SK-N-SH (cell line): Measurements from ENCODE around the gene AMIGO1. TPM values are rescaled to one million over a fixed set of nuclear protein-coding genes. Genes with fewer than 3 reads are reported as not detected.

Source experiments
- CTCF ChIA-PET: fragments of 300-600, 350-600 bp; formaldehyde crosslinking; extraction: SDS; loops from one replicate; lab custom pipeline; 2021; lab: Yijun Ruan, JAX
- POLR2A ChIA-PET: fragments of 350-600 bp; sonication (Branson Sonifier 250); formaldehyde crosslinking; extraction: SDS; loops from one replicate; lab custom pipeline; 2020; ENCODE audit warnings: antibody characterized with exemption, inconsistent platforms; lab: Yijun Ruan, JAX
- DNase-seq: peaks from one replicate; pipeline ENCODE4 v3.0.0; 2012
- H2AFZ ChIP-seq: fragments of 200-600 bp; sonication (generic); 2 replicates; pipeline ENCODE4 v1.8.1; 2016; ENCODE audit warnings: antibody characterized with exemption, mild to moderate bottlenecking, low read depth
- H3F3A ChIP-seq: fragments of 200-600 bp; sonication (generic); replicated peaks from 2 replicates; pipeline ENCODE3; 2016; ENCODE audit warnings: antibody characterized with exemption, mild to moderate bottlenecking; ENCODE audit not compliant: insufficient read depth
- H3K27ac ChIP-seq, 2 experiments: fragments of 200-500 bp in 1 of 2; fragments of 200-600 bp in 1 of 2; sonication (Bioruptor generic) in 1 of 2; sonication (generic), shearing (Covaris generic) in 1 of 2; 2 replicates each; pipeline versions ENCODE4 v1.5.1 to v1.6.1; 2014 to 2016; ENCODE audit warnings: low read depth in 2 of 2, inconsistent platforms in 1 of 2, low read length in 1 of 2, mild to moderate bottlenecking in 1 of 2, mixed read lengths in 1 of 2
- H3K27me3 ChIP-seq: fragments of 200-600 bp; sonication (generic), shearing (Covaris generic); 2 replicates; pipeline ENCODE4 v1.6.1; 2016; ENCODE audit warnings: mixed run types; ENCODE audit not compliant: insufficient read depth
- H3K36me3 ChIP-seq, 2 experiments: fragments of 200-500 bp in 1 of 2; fragments of 200-600 bp in 1 of 2; sonication (Bioruptor generic) in 1 of 2; sonication (generic) in 1 of 2; replicated peaks in 1 of 2; 2 replicates each; pipeline versions ENCODE3 to v1.5.1; 2014 to 2016; ENCODE audit warnings: low read length in 1 of 2, mild to moderate bottlenecking in 1 of 2; ENCODE audit not compliant: insufficient read depth in 2 of 2, control insufficient read depth in 1 of 2
- H3K4me1 ChIP-seq, 2 experiments: fragments of 200-500 bp in 1 of 2; fragments of 200-600 bp in 1 of 2; sonication (Bioruptor generic) in 1 of 2; sonication (generic), shearing (Covaris generic) in 1 of 2; 2 replicates each; pipeline versions ENCODE4 v1.5.1 to v1.6.1; 2014 to 2016; ENCODE audit warnings: low read depth in 1 of 2, low read length in 1 of 2, mixed run types in 1 of 2; ENCODE audit not compliant: insufficient read depth in 2 of 2, control insufficient read depth in 1 of 2
- H3K4me2 ChIP-seq: fragments of 200-600 bp; sonication (generic), shearing (Covaris generic); 2 replicates; pipeline ENCODE4 v1.6.1; 2017; ENCODE audit warnings: mixed run types
- H3K4me3 ChIP-seq, 2 experiments: fragments of 200-500 bp in 1 of 2; fragments of 200-600 bp in 1 of 2; sonication (Bioruptor generic) in 1 of 2; sonication (generic), shearing (Covaris generic) in 1 of 2; 2 replicates each; pipeline versions ENCODE4 v1.5.1 to v1.8.1; 2014 to 2016; ENCODE audit warnings: low read depth in 2 of 2, inconsistent platforms in 1 of 2, low read length in 1 of 2, mild to moderate bottlenecking in 1 of 2, mixed read lengths in 1 of 2, moderate library complexity in 1 of 2
- H3K79me2 ChIP-seq: fragments of 200-600 bp; sonication (generic); 2 replicates; pipeline ENCODE4 v1.8.1; 2017; ENCODE audit warnings: mild to moderate bottlenecking; ENCODE audit not compliant: insufficient read depth
- H3K9ac ChIP-seq: fragments of 200-600 bp; sonication (generic); 2 replicates; pipeline ENCODE4 v1.6.1; 2017; ENCODE audit warnings: mixed run types
- H3K9me2 ChIP-seq: fragments of 200-600 bp; sonication (generic); 2 replicates; pipeline ENCODE4 v1.6.1; 2017; ENCODE audit warnings: mixed run types
- H3K9me3 ChIP-seq: fragments of 200-600 bp; sonication (generic); 2 replicates; pipeline ENCODE4 v1.6.1; 2017; ENCODE audit warnings: mixed run types, mild to moderate bottlenecking, moderate library complexity
- H4K20me1 ChIP-seq: fragments of 200-600 bp; sonication (generic); 2 replicates; pipeline ENCODE4 v1.6.1; 2017; ENCODE audit warnings: mild to moderate bottlenecking, mixed run types; ENCODE audit not compliant: insufficient read depth
- EP300 ChIP-seq, 2 experiments: IDR thresholded peaks; 2 replicates each; pipeline versions ENCODE4 v1.4.0 to v1.6.1; 2012; ENCODE audit warnings: borderline replicate concordance in 1 of 2, low read depth in 1 of 2, low read length in 1 of 2
- FOSL2 ChIP-seq: IDR thresholded peaks from 2 replicates; pipeline ENCODE4 v1.4.0; 2012; ENCODE audit warnings: low read depth, mild to moderate bottlenecking, moderate library complexity, borderline replicate concordance
- MXI1 ChIP-seq: IDR thresholded peaks from 2 replicates; pipeline ENCODE4 v1.6.1; 2012; ENCODE audit warnings: mild to moderate bottlenecking, low read depth, low read length, improper control_type of control experiment
- NFIC ChIP-seq: IDR thresholded peaks from 2 replicates; pipeline ENCODE4 v1.4.0; 2012; ENCODE audit warnings: borderline replicate concordance
- POLR2AphosphoS5 ChIP-seq: IDR thresholded peaks from 2 replicates; pipeline ENCODE4 v1.6.1; 2012; ENCODE audit warnings: low read depth, low read length
- RCOR1 ChIP-seq: fragments of 150-350 bp; IDR thresholded peaks from 2 replicates; pipeline ENCODE4 v1.6.1; 2017; ENCODE audit warnings: antibody characterized with exemption, low read length
- WGBS: methylation state at CpG from one replicate; pipeline ENCODE4 v1.1.6; 2017; ENCODE audit warnings: low lambda C conversion rate; 5-methylcytosine and 5-hydroxymethylcytosine counted together
- polyA plus RNA-seq, 3 experiments: library from polyadenylated mRNA; depleted of rRNA; stranded (reverse); fragments of >200 nt; gene quantifications; 2 replicates each; pipeline ENCODE4 v1.2.3, GENCODE V29; 2012
- TF ChIP-seq, protein P1 (sequence below): IDR thresholded peaks from 2 replicates; pipeline ENCODE4; 2012

Gene AMIGO1
- polyA plus RNA-seq, 1 of the 3 experiments (the other 2 are of a cell fraction) = 0.95 TPM

DNA sequence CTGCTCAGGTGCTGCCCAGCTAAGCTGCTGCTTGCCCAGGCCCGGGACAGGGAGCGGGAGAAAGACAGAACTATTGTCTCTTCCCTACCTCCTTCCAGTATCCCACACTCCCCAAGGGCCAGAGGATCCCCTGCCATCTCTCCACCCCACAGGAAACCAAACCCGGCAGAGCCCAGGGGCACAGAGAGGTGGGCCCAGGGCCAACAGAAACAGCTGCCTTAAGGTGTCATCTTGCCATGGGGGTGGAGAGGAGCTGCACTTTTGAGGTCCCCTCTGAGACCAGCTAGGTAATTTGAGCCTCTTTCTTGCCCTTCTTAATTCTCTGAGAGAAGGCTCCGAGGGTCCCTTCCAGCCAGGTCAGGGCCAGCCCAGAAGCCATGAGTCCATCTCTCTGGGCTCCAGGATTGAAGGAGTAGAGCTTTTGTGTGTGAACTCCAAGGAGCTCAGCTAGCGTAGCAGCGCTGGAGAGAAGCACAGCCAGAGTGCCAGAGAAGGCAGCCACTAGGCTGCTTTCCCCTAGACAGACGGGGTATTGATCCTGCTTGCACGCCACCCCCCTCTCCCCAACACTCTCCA lies 20.4 kb upstream of the AMIGO1 start:
- H3K9me3 ChIP-seq = no peaks in the 10 kb centered on the region
- H3K9ac ChIP-seq = no peak overlapping the region
- H2AFZ ChIP-seq = no peak overlapping the region
- no peaks in the 10 kb centered on the region for H3K9me2 ChIP-seq
- H3F3A ChIP-seq = no peaks in the 10 kb centered on the region
- ChIA-PET CTCF (interaction anchor here (1.6 to 26.3 kb wide), 7 partner anchors 16 to 266 kb away, joined by 4 to 1710 read pairs (median 7); partner anchors contain the start of genes AMIGO1, ATXN7L2 and CYB561D1), POLR2A (interaction anchor here (0.7 to 2.2 kb wide), 7 partner anchors 19 to 46 kb away, joined by 3 to 13 read pairs (median 6); partner anchors contain the start of genes ATXN7L2, CYB561D1 and GNAI3)
- H4K20me1 ChIP-seq = no peaks in the 10 kb centered on the region
- 85% methylated on average over 7 of the region's 8 CpGs for WGBS
- H3K27me3 ChIP-seq = no peaks in the 10 kb centered on the region; the same call in 1 of the 2 replicates
- peak overlapping the region in 1 of 2 experiments; percentile 74; a peak in 2 of 4 replicates for H3K27ac ChIP-seq
- DNase-seq = peak; percentile 40
- TF ChIP-seq MXI1 = peak; percentile 22; the same call in 1 of the 2 replicates
- TF ChIP-seq EP300 (IDR thresholded peaks at IDR 0.05; ENCODE audit: borderline replicate concordance in 1 of 2, low read depth in 1 of 2, low read length in 1 of 2) = no peak
- no peak for TF ChIP-seq NFIC
- no peak overlapping the region for H3K4me3 ChIP-seq
- no peak overlapping the region for H3K4me2 ChIP-seq
- no peaks in the 10 kb centered on the region for H3K36me3 ChIP-seq
- H3K79me2 ChIP-seq = no peaks in the 10 kb centered on the region
- H3K4me1 ChIP-seq = peaks cover 0 to 29% of the 10 kb centered on the region in 2 experiments; a peak in 1 of 4 replicates

DNA sequence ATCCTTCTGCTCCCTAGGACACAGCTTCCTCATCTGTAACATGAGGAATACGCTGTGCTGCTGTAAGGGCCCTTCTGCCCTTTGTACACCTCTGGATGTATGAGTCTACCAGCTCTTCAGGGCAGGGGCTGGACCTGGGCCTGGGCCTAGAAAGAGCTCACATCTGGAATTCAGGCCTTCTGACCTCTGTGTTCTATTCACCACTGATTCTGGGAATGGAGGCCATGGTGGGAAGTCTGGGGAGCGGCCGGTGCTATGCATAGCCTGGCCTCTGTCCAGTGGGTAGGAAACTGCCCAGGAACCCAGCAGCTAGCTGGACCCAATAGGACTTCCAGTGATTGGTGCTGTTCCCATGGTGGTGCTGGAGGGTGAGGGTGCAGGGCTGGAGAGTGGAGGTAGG lies 19.2 kb upstream of the AMIGO1 start:
- ChIA-PET CTCF (interaction anchor here (0.8 to 26.3 kb wide), 7 partner anchors 13 to 252 kb away, joined by 4 to 1710 read pairs (median 7); partner anchors contain the start of genes AMIGO1, ATXN7L2 and CYB561D1), POLR2A (no interaction called here)
- no peak overlapping the region for H3K4me3 ChIP-seq

More for the DNA sequence above, 19.2 kb upstream of the AMIGO1 start:
- no peak overlapping the region for H3K9ac ChIP-seq
- no peak overlapping the region for H3K4me2 ChIP-seq
- H3K9me2 ChIP-seq = no peaks in the 10 kb centered on the region
- no peaks in the 10 kb centered on the region for H3F3A ChIP-seq
- no peaks in the 10 kb centered on the region for H3K9me3 ChIP-seq
- H3K27ac ChIP-seq = no peak overlapping the region
- H2AFZ ChIP-seq = no peak overlapping the region
- peaks cover 0 to 29% of the 10 kb centered on the region in 2 experiments; a peak in 1 of 4 replicates for H3K4me1 ChIP-seq
- 96% methylated on average over 3 of the region's 3 CpGs for WGBS
- H3K27me3 ChIP-seq = no peaks in the 10 kb centered on the region; the same call in 1 of the 2 replicates
- H3K79me2 ChIP-seq = no peaks in the 10 kb centered on the region
- H3K36me3 ChIP-seq = no peaks in the 10 kb centered on the region
- no peak for TF ChIP-seq POLR2AphosphoS5
- no peak for TF ChIP-seq MXI1
- no peak for TF ChIP-seq FOSL2
- TF ChIP-seq, protein P1, sequence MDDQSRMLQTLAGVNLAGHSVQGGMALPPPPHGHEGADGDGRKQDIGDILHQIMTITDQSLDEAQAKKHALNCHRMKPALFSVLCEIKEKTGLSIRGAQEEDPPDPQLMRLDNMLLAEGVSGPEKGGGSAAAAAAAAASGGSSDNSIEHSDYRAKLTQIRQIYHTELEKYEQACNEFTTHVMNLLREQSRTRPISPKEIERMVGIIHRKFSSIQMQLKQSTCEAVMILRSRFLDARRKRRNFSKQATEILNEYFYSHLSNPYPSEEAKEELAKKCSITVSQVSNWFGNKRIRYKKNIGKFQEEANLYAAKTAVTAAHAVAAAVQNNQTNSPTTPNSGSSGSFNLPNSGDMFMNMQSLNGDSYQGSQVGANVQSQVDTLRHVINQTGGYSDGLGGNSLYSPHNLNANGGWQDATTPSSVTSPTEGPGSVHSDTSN = no peak
- no peak for TF ChIP-seq RCOR1
- H4K20me1 ChIP-seq = no peaks in the 10 kb centered on the region
- no peak for DNase-seq
